ENCODE data around the gene PEX14. TPM values are rescaled to one million over a fixed set of nuclear protein-coding genes. Genes with fewer than 3 reads are reported as not detected.
"Not testable (repeated sequence)": the region's sequence is repeated elsewhere in the genome, so short reads cannot be mapped to it uniquely, and the experiment has no call there.

The PEX14 gene
- total RNA-seq, 1 donor from 2014 or later, result 17.8 TPM

GRCh38 chr1:10472220-10473144 is 2.3 kb upstream of the PEX14 start, which contains the start of gene DFFA:
DFFA (minus strand) TSS chr1:10472529; CDS start chr1:10472458, 71 bp downstream.
- intact Hi-C loops (cut with micrococcal nuclease), result loop anchor here (1.0 to 10.0 kb wide), 6 partner anchors 23 to 1510 kb away; partner anchors contain the start of genes CENPS, CLCN6, MFN2 and MTHFR
- no peak for TF ChIP-seq CTCF (IDR thresholded peaks at IDR 0.05)
- H3K9me3 Mint-ChIP-seq, result no peaks in the 10 kb centered on the region
- ChIA-PET CTCF (no interaction called here), POLR2A (interaction anchor here (0.7 to 1.3 kb wide), 4 partner anchors 10 to 42 kb away, joined by 3 to 4 read pairs (median 4); partner anchors contain the start of gene CENPS)
- peak within 1 kb of the TSS; percentile 90 for H3K27ac Mint-ChIP-seq
- peaks cover 51% of the 10 kb centered on the region for H3K4me1 Mint-ChIP-seq
- H3K4me3 Mint-ChIP-seq, result peak within 1 kb of the TSS; percentile 94
- peak; percentile 82 for DNase-seq
- peaks cover 28% of the 10 kb centered on the region for H3K36me3 Mint-ChIP-seq (ENCODE audit: low read depth)
- ATAC-seq (ENCODE audit: low read depth), result peak; percentile 78
- H3K27me3 Mint-ChIP-seq, result no peaks in the 10 kb centered on the region

DNA sequence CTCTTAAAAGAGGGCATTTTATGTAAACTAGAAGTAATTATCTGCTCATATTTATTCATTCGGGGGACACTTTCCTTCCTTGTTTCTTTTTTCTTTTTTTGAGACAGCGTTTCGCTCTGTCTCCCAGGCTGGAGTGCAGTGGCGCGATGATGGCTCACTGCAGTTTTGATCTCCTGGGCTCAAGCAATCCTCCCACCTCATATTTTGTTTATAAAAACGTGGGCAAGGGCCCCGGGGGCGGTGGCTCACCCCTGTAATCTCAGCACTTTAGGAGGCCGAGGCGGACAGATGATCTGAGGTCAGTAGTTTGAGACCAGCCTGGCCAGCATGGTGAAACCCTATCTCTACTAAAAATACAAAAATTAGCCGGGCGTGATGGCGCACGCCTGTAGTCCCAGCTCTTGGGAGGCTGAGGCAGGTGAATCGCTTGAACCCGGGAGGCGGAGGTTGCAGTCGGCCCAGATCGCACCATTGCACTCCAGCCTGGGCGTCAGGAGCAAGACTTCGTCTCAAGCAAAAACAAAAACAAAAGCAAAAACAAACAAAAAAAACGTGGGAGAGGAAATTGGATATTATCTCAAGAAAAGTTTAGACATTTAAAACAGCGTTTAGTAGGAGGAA is 1.5 kb upstream of the PEX14 start:
- no peak for ATAC-seq (ENCODE audit: low read depth)
- intact Hi-C loops (cut with micrococcal nuclease), result loop anchor here (5.0 to 10.0 kb wide), 2 partner anchors 1332 to 1509 kb away; partner anchors contain the start of genes CLCN6, MFN2 and MTHFR
- no peak for DNase-seq
- ChIA-PET POLR2A (interaction anchor here (0.7 to 1.3 kb wide), 4 partner anchors 11 to 43 kb away, joined by 3 to 4 read pairs (median 4); partner anchors contain the start of gene CENPS), CTCF (no interaction called here)
- Mint-ChIP-seq H3K36me3 (ENCODE audit: low read depth) (peaks cover 20% of the 10 kb centered on the region), H3K9me3 (no peaks in the 10 kb centered on the region), H3K27me3 (no peaks in the 10 kb centered on the region), H3K27ac (peak overlapping the region; percentile 90), H3K4me3 (peak overlapping the region; percentile 94), H3K4me1 (peaks cover 48% of the 10 kb centered on the region)
- TF ChIP-seq CTCF (IDR thresholded peaks at IDR 0.05), result no peak

GRCh38 chr1:10474309-10474612 is 489 bp upstream of the PEX14 start:
- CTCF ChIA-PET; ATAC-seq (ENCODE audit: low read depth); H3K9me3 Mint-ChIP-seq; DNase-seq; H3K27me3 Mint-ChIP-seq: not testable (repeated sequence)
- peak overlapping the region; percentile 95 for H3K4me3 Mint-ChIP-seq
- intact Hi-C loops (cut with micrococcal nuclease), result loop anchor here (5.0 to 10.0 kb wide), 2 partner anchors 1331 to 1508 kb away; partner anchors contain the start of genes CLCN6, MFN2 and MTHFR
- POLR2A ChIA-PET, result interaction anchor here (0.6 to 1.5 kb wide), 2 partner anchors 44 to 518 kb away, joined by 3 to 4 read pairs; partner anchors contain the start of gene CENPS
- peaks cover 46% of the 10 kb centered on the region for H3K4me1 Mint-ChIP-seq
- peaks cover 10% of the 10 kb centered on the region for H3K36me3 Mint-ChIP-seq (ENCODE audit: low read depth)
- peak overlapping the region; percentile 89 for H3K27ac Mint-ChIP-seq

DNA sequence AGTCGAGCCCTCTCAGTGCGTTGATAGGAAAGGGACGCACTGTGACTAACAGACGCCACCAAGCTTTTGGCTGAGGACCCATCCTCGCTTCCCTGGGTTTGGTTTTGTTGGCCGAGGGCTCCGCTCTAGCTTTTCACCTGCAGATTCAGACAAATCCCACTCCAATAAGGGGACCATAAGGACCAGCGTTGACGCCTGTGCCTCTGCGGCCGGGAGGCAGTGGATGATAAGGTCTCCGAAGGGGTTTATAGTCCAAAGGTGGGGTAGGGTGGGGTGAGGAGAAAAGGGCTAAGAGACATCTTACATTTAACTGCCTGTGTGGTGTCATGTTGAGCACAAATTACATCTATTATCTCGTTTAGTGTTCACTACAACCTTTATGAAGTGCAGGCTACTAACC is 760 bp downstream of the PEX14 start:
- Mint-ChIP-seq H3K36me3 (ENCODE audit: low read depth) (peaks cover 10% of the 10 kb centered on the region), H3K27me3 (no peaks in the 10 kb centered on the region), H3K27ac (peak overlapping the region; percentile 86), H3K4me1 (peaks cover 49% of the 10 kb centered on the region), H3K4me3 (peak overlapping the region; percentile 95), H3K9me3 (no peaks in the 10 kb centered on the region)
- ChIA-PET POLR2A (interaction anchor here (0.5 to 1.5 kb wide), 4 partner anchors 17 to 1602 kb away, joined by 3 to 6 read pairs (median 4); partner anchors contain the start of gene CENPS), CTCF (no interaction called here)
- DNase-seq (no peak), ATAC-seq (ENCODE audit: low read depth) (no peak)
- TF ChIP-seq CTCF (IDR thresholded peaks at IDR 0.05), result no peak
- intact Hi-C loops (cut with micrococcal nuclease), result loop anchor here (10.0 kb wide), 1 partner anchor 1329 kb away; the partner anchor contains the start of genes CLCN6 and MTHFR

- POLR2A ChIA-PET, result no interaction called here
- ATAC-seq (ENCODE audit: low read depth) (no peak), DNase-seq (no peak)
- Mint-ChIP-seq H3K4me1 (peaks cover 20% of the 10 kb centered on the region), H3K9me3 (no peaks in the 10 kb centered on the region), H3K36me3 (ENCODE audit: low read depth) (peaks cover 11% of the 10 kb centered on the region), H3K27me3 (no peaks in the 10 kb centered on the region), H3K4me3 (no peak overlapping the region), H3K27ac (no peak overlapping the region)
- CTCF ChIA-PET, result no interaction called here
- intact Hi-C loops (cut with micrococcal nuclease), result loop anchor here (10.0 kb wide), 1 partner anchor 1326 kb away; the partner anchor contains the start of genes CLCN6 and MTHFR
- TF ChIP-seq CTCF (IDR thresholded peaks at IDR 0.05), result no peak
Observed at GRCh38 chr1:10479296-10479695, 4.5 kb downstream of the PEX14 start.
